GM10266 (cell line): ENCODE measurements around the gene WTAP.

Experiments used
- DNase-seq: peaks from one replicate; pipeline ENCODE4 v3.0.0; 2012; ENCODE audit errors: extremely low spot score
- TF ChIP-seq, protein P1 (sequence below): IDR thresholded peaks from 2 replicates; pipeline ENCODE4 v1.5.1; 2012; ENCODE audit warnings: mild to moderate bottlenecking, low read depth; ENCODE audit not compliant: control insufficient read depth, insufficient read depth; ENCODE audit errors: missing control alignments

Gene WTAP

GRCh38 chr6:159761129-159761872, 34.0 kb downstream of the WTAP start:
- peak; percentile 22 for DNase-seq
- TF ChIP-seq, protein P1, sequence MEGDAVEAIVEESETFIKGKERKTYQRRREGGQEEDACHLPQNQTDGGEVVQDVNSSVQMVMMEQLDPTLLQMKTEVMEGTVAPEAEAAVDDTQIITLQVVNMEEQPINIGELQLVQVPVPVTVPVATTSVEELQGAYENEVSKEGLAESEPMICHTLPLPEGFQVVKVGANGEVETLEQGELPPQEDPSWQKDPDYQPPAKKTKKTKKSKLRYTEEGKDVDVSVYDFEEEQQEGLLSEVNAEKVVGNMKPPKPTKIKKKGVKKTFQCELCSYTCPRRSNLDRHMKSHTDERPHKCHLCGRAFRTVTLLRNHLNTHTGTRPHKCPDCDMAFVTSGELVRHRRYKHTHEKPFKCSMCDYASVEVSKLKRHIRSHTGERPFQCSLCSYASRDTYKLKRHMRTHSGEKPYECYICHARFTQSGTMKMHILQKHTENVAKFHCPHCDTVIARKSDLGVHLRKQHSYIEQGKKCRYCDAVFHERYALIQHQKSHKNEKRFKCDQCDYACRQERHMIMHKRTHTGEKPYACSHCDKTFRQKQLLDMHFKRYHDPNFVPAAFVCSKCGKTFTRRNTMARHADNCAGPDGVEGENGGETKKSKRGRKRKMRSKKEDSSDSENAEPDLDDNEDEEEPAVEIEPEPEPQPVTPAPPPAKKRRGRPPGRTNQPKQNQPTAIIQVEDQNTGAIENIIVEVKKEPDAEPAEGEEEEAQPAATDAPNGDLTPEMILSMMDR = no peak

DNA sequence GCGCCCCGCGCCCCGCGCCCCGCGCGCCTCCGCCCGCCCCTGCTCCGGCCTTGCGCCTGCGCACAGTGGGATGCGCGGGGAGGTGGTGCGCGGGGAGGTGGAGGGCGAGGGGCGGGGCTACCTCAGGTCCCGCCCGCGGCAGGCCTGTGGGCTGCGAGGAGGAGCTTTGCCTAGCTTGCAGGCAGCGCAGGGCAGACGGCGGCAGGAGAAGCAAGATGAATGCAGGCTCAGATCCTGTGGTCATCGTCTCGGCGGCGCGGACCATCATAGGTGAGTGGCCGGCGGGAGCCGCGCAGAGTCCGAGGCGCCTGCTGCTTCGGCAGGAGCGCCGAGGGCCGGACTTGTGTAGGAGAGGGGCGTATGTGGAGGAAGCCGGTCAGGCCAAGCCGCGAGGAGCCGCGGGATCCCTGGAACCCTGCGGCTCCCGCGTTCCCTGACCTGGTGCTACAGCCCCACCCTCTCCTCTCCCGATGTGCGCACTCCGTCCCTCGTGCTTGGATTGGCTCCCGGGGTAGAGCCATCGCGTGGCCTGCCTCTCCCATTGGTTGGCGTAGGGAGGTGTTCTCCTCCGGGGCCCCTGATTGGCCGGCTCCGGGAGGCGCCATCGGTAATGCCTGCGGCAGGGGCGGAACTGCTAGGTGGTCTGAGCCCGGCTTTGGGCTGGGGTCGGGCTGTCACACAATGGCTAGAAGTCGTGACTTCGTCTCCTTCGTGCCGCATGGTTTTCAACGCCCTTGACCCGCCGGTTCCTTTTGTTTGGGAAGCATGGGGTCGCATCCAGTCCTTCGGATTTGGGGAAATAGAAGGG, 34.8 kb downstream of the WTAP start, which contains the start of gene ACAT2:
Gene ACAT2 (plus strand): TSS at position 173 of the 808 bp plus-strand sequence. CDS start 43 bp downstream, at position 216.
- TF ChIP-seq, protein P1 = no peak
- peak; percentile 98 for DNase-seq

DNA sequence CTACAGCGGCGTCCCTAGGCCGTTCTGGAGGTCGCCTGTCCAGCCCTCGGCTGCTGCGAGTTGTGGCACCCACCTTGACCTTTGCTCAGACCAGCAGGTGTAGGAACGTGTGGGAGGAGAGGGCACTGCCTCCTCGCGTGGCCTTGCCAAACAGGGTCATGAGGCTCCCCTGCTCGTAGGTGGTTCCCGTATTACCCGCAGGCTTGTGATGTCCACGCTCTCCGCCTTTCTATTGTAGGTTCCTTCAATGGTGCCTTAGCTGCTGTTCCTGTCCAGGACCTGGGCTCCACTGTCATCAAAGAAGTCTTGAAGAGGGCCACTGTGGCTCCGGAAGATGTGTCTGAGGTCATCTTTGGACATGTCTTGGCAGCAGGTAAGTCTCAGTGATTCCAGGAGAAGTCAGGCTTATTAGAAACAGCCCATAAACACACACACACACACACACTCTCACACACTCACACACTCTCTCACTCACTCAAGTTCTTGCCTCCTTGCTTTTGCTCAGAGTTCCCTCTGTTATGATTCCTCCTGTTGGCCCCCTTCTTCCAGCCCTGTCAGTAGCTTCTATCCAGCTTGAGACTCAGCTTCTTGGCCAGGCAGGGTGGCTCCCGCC, 35.5 kb downstream of the WTAP start:
- peak; percentile 35 for DNase-seq

GRCh38 chr6:159766906-159767305, 39.6 kb downstream of the WTAP start:
- TF ChIP-seq, protein P1 = no peak
- no peak for DNase-seq

More for the DNA sequence above, 35.5 kb downstream of the WTAP start:
- TF ChIP-seq, protein P1 = no peak

- no peak for DNase-seq
- TF ChIP-seq, protein P1 = no peak
Observed at GRCh38 chr6:159769470-159769869, 42.2 kb downstream of the WTAP start.

- TF ChIP-seq, protein P1 = no peak
- no peak for DNase-seq
Observed at GRCh38 chr6:159772196-159772595, 44.9 kb downstream of the WTAP start.
